Activated CD4-positive, alpha-beta T cell treated with anti-CD3 and anti-CD28 coated beads for 1 hour (primary cell): Measurements from ENCODE around the gene OBSCN.

Experiments
- DNase-seq: peaks from one replicate; pipeline ENCODE4 v3.0.0-alpha.2; 2020

OBSCN gene

DNA sequence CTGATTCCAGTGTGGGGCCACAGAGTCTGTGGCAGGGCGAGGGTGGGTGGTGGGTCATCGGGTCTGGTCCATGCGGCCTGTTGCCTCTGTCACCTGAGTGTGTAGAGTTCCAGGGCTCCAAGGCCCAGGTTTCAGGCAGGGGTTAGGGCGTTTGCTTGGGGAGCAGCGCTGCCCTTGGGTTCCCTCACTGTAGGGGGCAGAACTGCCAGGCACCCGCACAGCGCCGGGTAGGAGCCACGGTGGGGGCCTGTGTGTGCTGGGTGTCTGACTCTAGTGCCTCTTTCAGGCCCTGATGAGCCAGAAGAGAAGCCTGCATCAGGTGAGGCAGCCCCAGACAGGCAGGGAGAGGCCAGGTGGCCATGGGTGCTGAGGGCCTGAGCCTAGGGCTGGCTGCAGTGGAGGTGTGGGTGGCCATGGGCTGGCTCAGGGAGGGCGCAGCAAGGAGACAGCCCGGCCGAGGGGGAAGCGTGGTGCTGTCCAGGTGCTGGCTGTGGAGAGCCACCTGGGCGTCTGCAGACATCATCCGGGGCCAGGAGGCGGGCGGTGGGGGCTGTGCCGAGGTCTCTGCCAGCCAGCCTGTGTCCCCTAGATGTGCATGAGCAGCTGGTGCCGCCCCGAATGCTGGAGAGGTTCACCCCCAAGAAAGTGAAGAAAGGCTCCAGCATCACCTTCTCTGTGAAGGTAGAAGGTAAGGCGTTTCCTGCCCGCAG lies 126.5 kb downstream of the OBSCN start:
- DNase-seq = no peak

DNA sequence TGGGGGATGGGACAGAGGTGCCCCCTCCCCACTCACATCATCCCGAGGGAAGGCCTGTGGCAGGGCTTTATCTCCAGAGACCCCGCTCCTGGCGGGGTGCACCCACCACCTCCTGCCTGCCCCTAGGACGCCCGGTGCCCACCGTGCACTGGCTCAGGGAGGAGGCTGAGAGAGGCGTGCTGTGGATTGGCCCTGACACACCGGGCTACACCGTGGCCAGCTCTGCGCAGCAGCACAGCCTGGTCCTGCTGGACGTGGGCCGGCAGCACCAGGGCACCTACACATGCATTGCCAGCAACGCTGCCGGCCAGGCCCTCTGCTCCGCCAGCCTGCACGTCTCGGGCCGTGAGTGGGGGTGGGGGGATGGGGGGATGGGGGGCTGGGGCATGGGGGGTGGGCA lies 127.1 kb downstream of the OBSCN start:
- no peak for DNase-seq

DNA sequence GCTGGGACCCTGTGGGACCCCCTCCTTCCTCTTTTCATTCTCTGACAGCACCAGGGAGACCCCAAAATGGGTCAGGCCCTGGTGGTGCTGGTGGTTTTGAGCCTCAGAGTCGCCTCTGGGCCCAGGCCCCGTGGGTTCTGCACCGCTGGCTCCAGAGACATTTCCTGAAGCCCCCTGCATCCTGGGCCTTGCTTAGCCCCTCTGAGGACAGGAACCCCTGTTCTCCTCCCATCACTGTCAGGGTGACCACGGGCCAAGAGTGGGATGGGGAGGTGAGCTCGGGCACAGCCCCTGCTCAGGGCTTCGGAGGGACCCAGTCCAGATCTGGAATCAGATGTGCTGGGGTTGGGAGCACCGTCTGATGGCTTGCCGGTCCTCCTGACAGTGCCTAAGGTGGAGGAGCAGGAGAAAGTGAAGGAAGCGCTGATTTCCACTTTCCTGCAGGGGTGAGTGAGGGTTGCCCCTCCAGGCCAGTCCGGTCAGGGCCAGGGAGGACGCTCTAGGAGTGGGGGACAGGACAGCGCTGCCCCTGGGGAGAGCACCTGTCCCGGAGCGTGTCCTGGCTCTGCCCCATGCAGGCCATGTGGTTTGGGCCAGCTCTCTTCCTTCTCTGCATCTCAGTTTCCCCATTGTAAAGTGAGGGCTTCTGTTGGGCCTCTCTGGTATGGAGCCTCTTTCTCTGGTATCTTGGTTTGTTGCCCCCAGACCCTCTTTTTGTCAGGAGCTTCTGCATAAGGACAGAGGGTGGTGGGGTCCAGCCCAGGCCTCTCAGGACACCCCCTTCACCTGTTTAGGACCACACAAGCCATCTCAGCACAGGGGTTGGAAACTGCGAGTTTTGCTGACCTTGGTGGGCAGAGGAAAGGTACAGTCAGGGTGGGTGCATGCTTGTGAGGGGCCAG lies 127.8 kb downstream of the OBSCN start:
- no peak for DNase-seq

- DNase-seq = no peak
Observed at GRCh38 chr1:228336308-228337030, 128.6 kb downstream of the OBSCN start.

DNA sequence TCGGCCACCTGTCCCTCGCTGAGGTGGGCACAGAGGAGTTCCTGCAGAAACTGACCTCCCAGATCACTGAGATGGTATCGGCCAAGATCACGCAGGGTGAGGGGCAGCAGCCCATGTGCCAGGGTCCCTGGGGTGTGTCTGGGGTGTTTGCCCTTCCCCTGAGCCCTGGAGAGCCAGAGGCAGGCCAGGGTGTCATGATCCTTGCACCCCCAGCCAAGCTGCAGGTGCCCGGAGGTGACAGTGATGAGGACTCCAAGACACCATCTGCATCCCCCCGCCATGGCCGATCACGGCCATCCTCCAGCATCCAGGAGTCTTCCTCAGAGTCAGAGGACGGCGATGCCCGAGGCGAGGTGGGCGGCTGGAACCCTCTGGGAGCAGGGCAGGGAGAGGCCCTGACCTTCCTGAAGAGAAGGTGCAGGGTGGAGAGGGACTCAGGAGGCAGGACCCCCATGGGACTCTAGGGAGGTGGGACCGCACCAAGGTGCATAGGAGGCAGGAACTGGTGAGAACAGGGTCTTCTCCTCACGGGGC lies 129.3 kb downstream of the OBSCN start:
- no peak for DNase-seq

- no peak for DNase-seq
Observed at GRCh38 chr1:228337711-228338520, 130.1 kb downstream of the OBSCN start.

DNA sequence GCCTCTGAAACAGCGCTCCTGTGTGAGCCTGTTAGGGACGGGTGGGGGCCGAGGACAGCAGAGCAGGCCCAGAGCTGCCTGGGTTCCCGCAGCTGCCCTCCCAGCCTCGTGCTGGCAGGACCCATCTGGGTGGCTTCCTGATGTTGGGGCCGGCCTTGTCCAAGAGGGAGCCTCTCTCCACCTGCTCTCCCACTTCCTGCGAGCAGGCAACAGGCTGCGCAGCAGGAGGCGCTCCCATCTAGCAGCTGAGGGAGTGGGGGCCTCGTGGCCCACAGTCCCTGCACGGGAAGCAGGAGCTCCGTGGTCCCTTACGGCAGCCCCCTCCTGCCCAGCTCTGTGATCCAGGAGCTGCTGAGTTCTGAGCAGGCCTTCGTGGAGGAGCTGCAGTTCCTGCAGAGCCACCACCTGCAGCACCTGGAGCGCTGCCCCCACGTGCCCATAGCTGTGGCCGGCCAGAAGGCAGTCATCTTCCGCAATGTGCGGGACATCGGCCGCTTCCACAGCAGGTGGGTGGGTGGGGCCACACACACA lies 130.7 kb downstream of the OBSCN start:
- no peak for DNase-seq

DNA sequence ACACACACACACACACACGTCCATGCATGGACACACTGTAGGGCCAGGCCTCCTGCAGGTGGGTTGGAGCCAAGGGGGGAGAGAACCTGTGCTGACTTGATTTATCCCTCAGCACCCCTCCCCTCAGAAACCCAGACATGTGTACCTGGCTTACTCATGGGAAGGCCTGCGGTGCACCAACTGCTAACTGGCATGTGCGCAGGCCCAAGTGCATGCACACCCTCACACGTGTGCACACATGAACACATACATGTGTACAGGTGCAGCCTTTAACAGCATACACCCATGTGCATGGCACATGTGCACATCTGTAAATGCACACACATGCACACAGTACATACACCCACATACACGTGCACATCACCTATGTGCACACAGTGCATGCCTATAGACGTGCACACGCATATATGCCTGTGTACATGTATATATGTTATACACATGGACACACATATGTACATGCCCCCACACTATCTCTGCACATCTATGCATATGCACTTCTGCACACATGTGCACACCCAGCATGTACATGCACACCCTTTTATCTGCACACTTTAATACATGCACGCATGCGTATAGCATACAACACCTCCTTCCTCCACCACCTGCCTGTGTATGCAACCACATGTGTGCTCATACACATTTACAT lies 131.3 kb downstream of the OBSCN start:
- DNase-seq = no peak

GRCh38 chr1:228339766-228340685 lies 132.2 kb downstream of the OBSCN start:
- no peak for DNase-seq

DNA sequence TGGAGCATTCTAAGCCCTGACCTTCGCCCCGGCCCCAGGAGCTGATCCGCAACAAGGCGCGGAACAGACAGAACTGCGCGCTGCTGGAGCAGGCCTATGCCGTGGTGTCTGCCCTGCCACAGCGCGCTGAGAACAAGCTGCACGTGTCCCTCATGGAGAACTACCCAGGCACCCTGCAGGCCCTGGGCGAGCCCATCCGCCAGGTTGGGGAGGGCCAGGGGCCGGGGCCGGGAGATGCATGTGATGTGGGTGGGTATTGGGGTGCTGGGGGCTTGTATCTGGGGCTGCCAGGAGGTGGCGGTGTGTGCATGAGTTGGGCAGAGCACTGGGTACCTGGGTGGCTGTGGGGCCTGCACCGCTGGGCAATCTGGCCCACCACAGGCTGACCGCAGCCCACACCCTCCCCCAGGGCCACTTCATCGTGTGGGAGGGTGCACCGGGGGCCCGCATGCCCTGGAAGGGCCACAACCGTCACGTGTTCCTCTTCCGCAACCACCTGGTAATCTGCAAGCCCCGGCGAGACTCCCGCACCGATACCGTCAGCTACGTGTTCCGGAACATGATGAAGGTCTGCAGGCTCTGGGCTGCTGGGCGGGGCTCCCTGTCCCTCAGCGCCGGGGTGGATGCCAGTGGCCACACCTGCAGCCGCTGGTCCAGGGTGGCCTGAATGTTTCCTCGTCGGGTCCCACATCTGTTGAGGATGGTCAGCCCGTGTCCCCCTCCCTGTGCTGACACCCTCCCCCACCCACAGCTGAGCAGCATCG lies 133.0 kb downstream of the OBSCN start:
- DNase-seq = no peak

DNA sequence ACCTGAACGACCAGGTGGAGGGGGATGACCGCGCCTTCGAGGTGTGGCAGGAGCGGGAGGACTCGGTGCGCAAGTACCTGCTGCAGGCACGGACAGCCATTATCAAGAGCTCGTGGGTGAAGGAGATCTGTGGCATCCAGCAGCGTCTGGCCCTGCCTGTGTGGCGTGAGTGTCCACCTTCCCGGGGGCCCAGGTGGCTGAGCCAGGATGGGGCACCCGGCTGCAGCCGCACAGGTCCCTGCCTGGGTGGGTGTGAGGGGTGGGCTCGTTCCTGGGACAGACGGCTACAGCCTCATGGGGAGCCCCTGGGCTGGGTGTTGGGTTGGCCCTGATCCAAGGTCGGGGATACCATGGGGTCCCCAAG lies 133.6 kb downstream of the OBSCN start:
- DNase-seq = no peak

DNA sequence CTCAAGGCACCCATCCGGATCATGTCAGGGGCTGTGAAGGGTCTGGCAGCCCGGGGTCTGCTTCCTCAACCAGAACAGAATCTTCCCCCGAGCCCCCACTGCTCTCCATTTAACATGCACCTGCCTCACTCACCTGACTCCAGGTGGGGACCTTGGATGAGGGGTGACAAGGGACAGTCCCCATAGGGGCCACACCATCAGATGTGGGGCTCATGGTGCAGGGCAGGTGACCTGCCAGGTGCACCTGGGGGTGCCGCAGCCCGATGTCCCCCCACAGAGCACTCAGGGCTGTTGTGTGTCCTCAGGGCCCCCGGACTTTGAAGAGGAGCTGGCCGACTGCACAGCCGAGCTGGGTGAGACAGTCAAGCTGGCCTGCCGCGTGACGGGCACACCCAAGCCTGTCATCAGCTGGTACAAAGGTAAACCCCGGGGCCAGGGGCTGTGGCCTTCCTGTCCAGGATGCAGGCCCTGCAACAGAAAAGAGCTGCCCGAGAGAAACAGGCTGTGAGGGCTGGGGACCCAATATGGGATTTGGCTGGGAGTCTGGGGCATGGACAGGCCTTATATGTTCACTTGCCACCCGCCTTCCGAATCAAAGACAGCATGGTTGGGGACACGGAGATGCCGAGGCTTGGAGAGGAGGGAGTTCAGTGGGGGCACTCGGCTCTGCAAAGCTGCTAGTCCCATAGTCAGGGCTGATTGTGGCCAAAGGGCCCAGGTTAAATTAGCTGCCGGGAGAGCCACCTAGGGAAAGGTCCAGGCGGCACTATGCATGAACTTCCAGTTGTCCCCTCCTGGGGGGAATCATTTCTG lies 134.2 kb downstream of the OBSCN start:
- no peak for DNase-seq

DNA sequence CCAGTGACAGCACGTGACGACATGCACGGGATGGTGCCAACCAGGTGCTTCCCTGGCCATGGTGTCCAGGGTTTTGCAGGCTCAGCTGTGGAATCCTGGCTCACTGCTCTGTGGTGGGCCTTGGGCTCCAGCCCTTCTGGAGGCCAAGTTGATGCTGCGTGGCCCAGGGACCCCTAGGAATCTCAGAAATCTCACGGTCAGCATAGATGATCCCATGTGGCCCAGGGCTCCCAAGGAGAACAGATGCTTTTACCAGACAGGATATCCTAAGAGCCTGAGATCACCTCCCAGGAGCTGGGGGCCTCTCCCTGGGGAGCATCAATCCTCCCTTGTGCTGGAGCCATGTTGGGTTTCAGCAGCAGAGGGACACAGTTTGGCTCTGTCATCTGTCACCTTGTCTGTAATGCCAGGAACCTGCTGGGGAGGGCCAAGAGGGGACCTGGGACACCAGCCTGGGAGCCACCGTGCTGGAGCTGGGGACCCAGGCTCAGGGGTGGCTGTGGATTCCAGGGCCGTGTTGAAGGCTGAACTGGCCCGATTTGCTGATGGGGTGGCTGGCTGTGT lies 134.9 kb downstream of the OBSCN start:
- DNase-seq = no peak

- DNase-seq = no peak
Observed at GRCh38 chr1:228343191-228343661, 135.4 kb downstream of the OBSCN start.

DNA sequence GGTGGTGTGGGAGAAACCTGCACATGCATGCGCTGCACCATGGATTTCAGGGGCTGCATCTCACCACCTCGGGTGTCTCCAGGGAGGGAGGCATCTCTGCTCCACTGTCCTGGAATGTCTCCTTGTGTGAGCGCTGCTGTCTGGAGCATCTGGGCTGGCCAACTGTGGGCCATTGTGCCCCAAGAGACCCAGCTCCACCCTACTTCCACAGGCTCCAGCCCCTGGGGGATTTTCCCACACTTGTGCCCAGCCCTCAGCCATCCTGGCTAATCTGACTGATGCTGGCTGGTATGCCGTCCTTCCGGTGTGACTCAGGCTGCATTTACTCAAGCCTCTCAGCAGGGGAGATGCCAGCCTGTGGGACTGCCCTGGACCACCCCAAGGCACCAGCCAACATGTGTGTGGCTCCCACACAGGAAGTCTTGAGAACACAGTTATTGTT lies 136.8 kb downstream of the OBSCN start:
- no peak for DNase-seq

GRCh38 chr1:228345201-228345930 lies 137.5 kb downstream of the OBSCN start:
- DNase-seq = no peak

DNA sequence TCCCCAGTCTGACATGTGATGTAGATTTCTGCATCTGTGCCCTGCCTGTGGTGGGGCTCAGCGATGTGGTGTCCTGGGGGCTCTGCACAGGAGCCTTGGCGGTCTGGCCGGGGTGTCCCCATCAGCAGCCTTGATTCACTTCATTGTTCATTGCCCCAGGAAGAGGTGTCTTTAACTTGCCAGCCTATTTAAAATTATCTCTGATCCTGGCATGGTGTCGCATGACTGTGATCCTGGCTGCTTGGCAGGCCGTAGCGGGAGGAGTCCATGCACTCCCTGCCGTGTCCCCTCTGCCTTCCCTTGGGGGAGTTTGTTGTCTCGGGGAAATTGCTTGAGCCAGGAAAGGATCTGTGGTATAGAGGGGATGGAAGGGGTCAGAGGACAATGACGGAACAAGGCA lies 138.9 kb downstream of the OBSCN start:
- no peak for DNase-seq

GRCh38 chr1:228347181-228347580 lies 139.3 kb downstream of the OBSCN start:
- DNase-seq = no peak
